CD4-positive, CD25-positive, alpha-beta regulatory T cell (primary cell): ENCODE data around the gene CDH23. TPM values are rescaled to one million over a fixed set of nuclear protein-coding genes. Genes with fewer than 3 reads are reported as not detected.

Experiments used
- ATAC-seq, 2 donors: fragments of 150-1000 bp; cut with Tn5 transposase; one replicate each; pipeline ENCODE4 v1.10.0; 2021; ENCODE audit warnings: low read depth in 2 of 2, moderate number of reproducible peaks in 2 of 2, moderate library complexity in 1 of 2
- DNase-seq, 3 donors: peaks; one replicate each; pipeline versions ENCODE4 v3.0.0 to v3.0.0-alpha.2; 2012 to 2022; ENCODE audit warnings: mixed read lengths in 1 of 3
- H3K27ac ChIP-seq: one replicate; pipeline ENCODE4 v1.7.0; 2013; ENCODE audit warnings: mild to moderate bottlenecking, low read length; ENCODE audit not compliant: insufficient read depth, poor library complexity, severe bottlenecking
- H3K27me3 ChIP-seq: one replicate; pipeline ENCODE4 v1.7.0; 2013; ENCODE audit warnings: low read length; ENCODE audit not compliant: control insufficient read depth, insufficient read depth
- H3K36me3 ChIP-seq: one replicate; pipeline ENCODE4 v1.7.0; 2013; ENCODE audit warnings: mild to moderate bottlenecking, low read length, moderate library complexity; ENCODE audit not compliant: control insufficient read depth, insufficient read depth
- H3K4me1 ChIP-seq: 2 replicates; pipeline ENCODE4 v1.7.0; 2013; ENCODE audit warnings: mild to moderate bottlenecking, low read length; ENCODE audit not compliant: insufficient read depth, control insufficient read depth, poor library complexity, severe bottlenecking
- H3K4me3 ChIP-seq: one replicate; pipeline ENCODE4 v1.7.0; 2013; ENCODE audit warnings: low read depth, mild to moderate bottlenecking, low read length, moderate library complexity
- H3K9me3 ChIP-seq, 2 experiments: 1 replicate in 1 of 2; 2 replicates in 1 of 2; pipeline ENCODE4 v1.7.0; 2013; ENCODE audit warnings: low read length in 2 of 2, mild to moderate bottlenecking in 1 of 2, moderate library complexity in 1 of 2; ENCODE audit not compliant: control insufficient read depth in 2 of 2
- H3K27ac Mint-ChIP-seq, 3 donors: one replicate each; pipeline ENCODE4 v1.8.0; 2020 to 2022; ENCODE audit warnings: mild to moderate bottlenecking in 3 of 3, mixed read lengths in 3 of 3, moderate library complexity in 2 of 3
- H3K27me3 Mint-ChIP-seq: one replicate; pipeline ENCODE4 v1.8.0; 2022; ENCODE audit warnings: mild to moderate bottlenecking, mixed read lengths
- H3K36me3 Mint-ChIP-seq: one replicate; pipeline ENCODE4 v1.8.0; 2020; ENCODE audit warnings: mixed read lengths
- H3K4me1 Mint-ChIP-seq, 4 donors: one replicate each; pipeline ENCODE4 v1.8.0; 2020 to 2022; ENCODE audit warnings: mixed read lengths in 4 of 4, mild to moderate bottlenecking in 1 of 4
- H3K4me3 Mint-ChIP-seq, 4 donors: one replicate each; pipeline ENCODE4 v1.8.0; 2020 to 2022; ENCODE audit warnings: mild to moderate bottlenecking in 4 of 4, mixed read lengths in 4 of 4, moderate library complexity in 3 of 4
- H3K9me3 Mint-ChIP-seq, 7 donors: one replicate each; pipeline ENCODE4 v1.8.0; 2020 to 2022; ENCODE audit warnings: mixed read lengths in 7 of 7, mild to moderate bottlenecking in 3 of 7, moderate library complexity in 2 of 7
- polyA plus RNA-seq, 4 donors: library from polyadenylated mRNA; unstranded; fragments of 300-500 nt; fragmentation: Illumina TruSeq; gene quantifications; one replicate each; pipeline ENCODE4 v1.2.3, GENCODE V29; 2021
- total RNA-seq: library from RNA; stranded (reverse); gene quantifications from one replicate; pipeline ENCODE4 v1.2.3, GENCODE V29; 2022

The CDH23 gene
- total and polyA plus RNA-seq, 5 donors from 2014 or later: 0.17 to 5.6 (median 1.1) TPM

DNA sequence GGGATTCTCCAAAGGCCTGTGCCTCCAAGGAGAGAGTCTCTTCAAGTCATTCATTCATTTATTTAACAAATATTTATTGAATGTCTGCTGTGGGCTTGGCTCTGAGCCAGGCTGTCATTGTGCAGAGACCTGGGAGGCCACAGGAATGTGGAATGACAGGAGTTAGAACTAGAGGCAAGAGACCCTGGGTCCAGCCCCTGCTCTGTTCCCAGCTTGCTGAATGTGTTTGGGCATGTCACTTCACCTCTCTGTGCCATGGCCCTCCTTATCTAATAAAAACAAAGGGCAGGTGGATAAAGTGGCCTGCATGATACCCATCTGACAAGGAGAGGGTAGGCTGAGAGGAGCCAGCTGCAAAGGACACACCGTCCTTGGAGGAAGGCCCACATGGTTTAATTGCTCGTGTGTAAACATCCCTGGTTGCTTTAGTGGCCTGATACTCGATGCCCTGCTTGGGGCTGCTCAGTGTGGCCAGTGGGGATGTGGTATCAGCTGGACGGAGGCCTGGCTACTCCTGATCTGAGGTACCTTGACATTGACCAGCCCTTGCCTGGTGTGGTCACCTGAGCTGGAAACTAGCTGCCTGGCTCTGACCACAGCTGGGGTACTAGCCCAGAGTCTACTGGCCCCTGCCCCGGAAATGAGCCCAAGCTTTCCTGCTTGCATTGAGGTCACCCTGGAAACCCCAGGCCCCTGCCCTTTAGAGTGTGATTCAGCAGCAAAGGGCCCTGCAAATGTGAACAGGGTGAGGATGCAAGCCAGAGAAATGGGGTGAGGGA is 116.2 kb downstream of the CDH23 start:
- H3K27ac Mint-ChIP-seq: no peak overlapping the region
- Histone ChIP-seq H3K9me3 (no peaks in the 10 kb centered on the region), H3K27ac (no peak overlapping the region), H3K36me3 (no peaks in the 10 kb centered on the region), H3K4me3 (no peak overlapping the region), H3K27me3 (no peaks in the 10 kb centered on the region), H3K4me1 (no peaks in the 10 kb centered on the region)
- H3K27me3 Mint-ChIP-seq: peaks cover 5% of the 10 kb centered on the region
- DNase-seq: no peak
- H3K4me1 Mint-ChIP-seq: no peaks in the 10 kb centered on the region
- no peak overlapping the region for H3K4me3 Mint-ChIP-seq
- H3K9me3 Mint-ChIP-seq: peaks cover 0 to 2% (median 0%) of the 10 kb centered on the region in 7 donors
- no peaks in the 10 kb centered on the region for H3K36me3 Mint-ChIP-seq
- ATAC-seq: no peak

DNA sequence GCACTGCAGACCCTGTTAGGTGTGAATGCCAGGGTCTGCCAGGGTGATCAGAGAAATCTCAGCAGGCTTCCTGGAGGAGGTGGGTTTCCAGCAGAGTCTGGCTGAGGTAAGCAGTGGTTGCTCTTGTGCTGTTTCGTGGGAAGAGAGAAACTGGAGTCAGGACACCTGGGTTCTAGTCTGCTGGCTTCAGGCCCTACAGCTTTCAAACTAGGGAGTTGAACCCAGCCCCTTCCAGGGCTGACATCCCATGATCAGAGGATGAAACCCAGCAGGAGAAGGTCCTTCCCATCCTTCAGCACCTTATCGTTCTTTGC is 116.8 kb downstream of the CDH23 start:
- peaks cover 5% of the 10 kb centered on the region for H3K27me3 Mint-ChIP-seq
- H3K36me3 Mint-ChIP-seq: no peaks in the 10 kb centered on the region
- no peaks in the 10 kb centered on the region for H3K9me3 ChIP-seq
- no peak overlapping the region for H3K4me3 ChIP-seq
- ATAC-seq (no peak), DNase-seq (no peak)
- H3K27ac ChIP-seq: no peak overlapping the region
- no peak overlapping the region for H3K27ac Mint-ChIP-seq
- no peaks in the 10 kb centered on the region for H3K27me3 ChIP-seq
- H3K4me3 Mint-ChIP-seq: no peak overlapping the region
- H3K36me3 ChIP-seq: no peaks in the 10 kb centered on the region
- H3K4me1 Mint-ChIP-seq: no peaks in the 10 kb centered on the region
- H3K4me1 ChIP-seq: no peaks in the 10 kb centered on the region
- H3K9me3 Mint-ChIP-seq: no peaks in the 10 kb centered on the region

DNA sequence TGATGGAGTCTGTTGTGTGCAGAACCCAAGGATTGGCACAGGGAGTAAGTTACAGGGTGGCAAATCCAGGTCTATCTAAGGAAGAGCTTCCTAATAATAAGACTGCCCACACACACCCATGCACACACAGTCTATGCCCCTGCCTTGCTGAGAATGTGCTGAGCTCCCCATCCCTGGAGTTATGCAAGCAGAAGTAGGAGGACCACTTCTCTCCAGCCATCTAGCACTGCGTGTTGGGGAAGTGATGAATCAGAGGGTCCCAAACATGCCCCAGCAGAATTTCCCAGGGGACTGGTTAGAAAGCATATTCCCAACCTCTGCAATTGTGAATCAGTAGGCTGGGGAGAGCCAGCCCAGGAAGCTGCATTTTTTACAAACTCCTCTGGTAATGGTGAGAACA is 117.2 kb downstream of the CDH23 start:
- Histone ChIP-seq H3K4me3 (no peak overlapping the region), H3K9me3 (no peaks in the 10 kb centered on the region), H3K27ac (no peak overlapping the region), H3K36me3 (no peaks in the 10 kb centered on the region), H3K4me1 (no peaks in the 10 kb centered on the region), H3K27me3 (no peaks in the 10 kb centered on the region)
- no peaks in the 10 kb centered on the region for H3K36me3 Mint-ChIP-seq
- no peak overlapping the region for H3K4me3 Mint-ChIP-seq
- no peak overlapping the region for H3K27ac Mint-ChIP-seq
- H3K9me3 Mint-ChIP-seq: no peaks in the 10 kb centered on the region
- H3K4me1 Mint-ChIP-seq: no peaks in the 10 kb centered on the region
- DNase-seq (no peak), ATAC-seq (no peak)
- peaks cover 5% of the 10 kb centered on the region for H3K27me3 Mint-ChIP-seq

DNA sequence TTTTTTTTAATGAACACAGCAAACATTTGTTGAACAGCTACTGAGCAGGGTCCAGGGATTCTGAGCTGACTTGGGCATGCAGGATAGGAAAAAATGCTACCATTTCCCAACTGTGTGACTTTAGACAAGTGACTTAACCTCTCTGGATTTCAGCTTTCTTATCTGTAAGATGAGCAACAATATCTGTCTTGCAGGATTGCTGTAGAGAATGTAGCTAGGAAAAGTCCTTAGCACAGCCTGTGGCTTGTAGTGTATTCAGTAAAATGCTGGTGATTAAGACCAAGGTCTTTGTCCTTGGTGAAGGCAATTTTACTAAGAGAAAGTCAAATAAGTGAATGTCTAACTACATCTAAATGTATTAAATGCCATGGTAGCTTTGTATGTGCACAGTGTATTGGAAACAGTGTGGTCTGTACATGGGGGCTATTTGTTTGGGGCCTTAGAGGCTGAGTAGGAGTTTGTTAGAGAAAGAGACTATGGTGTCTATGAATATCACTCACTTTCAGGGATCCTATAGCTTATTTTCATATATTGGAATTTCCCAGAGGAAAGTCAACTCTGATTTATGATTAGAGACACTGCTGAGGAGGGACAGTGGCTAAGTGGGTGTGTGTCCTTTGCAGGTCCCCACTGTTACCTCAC is 118.9 kb downstream of the CDH23 start:
- no peaks in the 10 kb centered on the region for H3K4me1 ChIP-seq
- no peak for DNase-seq
- no peak overlapping the region for H3K4me3 ChIP-seq
- Mint-ChIP-seq H3K4me3 (no peak overlapping the region), H3K36me3 (no peaks in the 10 kb centered on the region), H3K4me1 (no peaks in the 10 kb centered on the region), H3K27ac (no peak overlapping the region), H3K27me3 (no peaks in the 10 kb centered on the region), H3K9me3 (no peaks in the 10 kb centered on the region)
- no peaks in the 10 kb centered on the region for H3K9me3 ChIP-seq
- H3K27ac ChIP-seq: no peak overlapping the region
- no peaks in the 10 kb centered on the region for H3K27me3 ChIP-seq
- no peak for ATAC-seq
- H3K36me3 ChIP-seq: no peaks in the 10 kb centered on the region

DNA sequence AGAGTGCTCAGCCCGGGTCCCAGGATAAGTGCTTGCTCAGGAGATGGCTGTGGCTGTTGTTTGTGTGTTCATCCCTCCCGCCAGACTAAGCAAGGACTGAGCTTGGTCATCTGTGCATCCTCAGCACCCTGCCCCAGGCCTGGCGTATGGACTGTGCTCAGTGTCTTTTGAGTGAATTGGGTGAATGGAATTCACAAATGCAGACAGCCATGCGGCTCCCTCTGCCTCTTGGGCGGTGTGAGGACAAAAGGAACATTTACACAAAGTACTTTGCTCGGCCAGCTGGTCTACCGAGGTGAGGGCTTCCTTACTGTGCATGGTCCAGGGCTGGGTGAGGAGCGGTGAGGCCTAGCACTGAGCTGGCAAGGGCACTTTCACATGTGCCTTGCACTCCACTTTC is 120.2 kb downstream of the CDH23 start:
- H3K4me3 Mint-ChIP-seq: no peak overlapping the region
- H3K27me3 ChIP-seq: no peaks in the 10 kb centered on the region
- no peaks in the 10 kb centered on the region for H3K4me1 Mint-ChIP-seq
- no peaks in the 10 kb centered on the region for H3K4me1 ChIP-seq
- ATAC-seq (no peak), DNase-seq (no peak)
- no peak overlapping the region for H3K27ac ChIP-seq
- no peak overlapping the region for H3K4me3 ChIP-seq
- no peaks in the 10 kb centered on the region for H3K36me3 ChIP-seq
- H3K9me3 Mint-ChIP-seq: no peaks in the 10 kb centered on the region
- no peaks in the 10 kb centered on the region for H3K27me3 Mint-ChIP-seq
- H3K36me3 Mint-ChIP-seq: no peaks in the 10 kb centered on the region
- H3K27ac Mint-ChIP-seq: no peak overlapping the region
- H3K9me3 ChIP-seq: no peaks in the 10 kb centered on the region

DNA sequence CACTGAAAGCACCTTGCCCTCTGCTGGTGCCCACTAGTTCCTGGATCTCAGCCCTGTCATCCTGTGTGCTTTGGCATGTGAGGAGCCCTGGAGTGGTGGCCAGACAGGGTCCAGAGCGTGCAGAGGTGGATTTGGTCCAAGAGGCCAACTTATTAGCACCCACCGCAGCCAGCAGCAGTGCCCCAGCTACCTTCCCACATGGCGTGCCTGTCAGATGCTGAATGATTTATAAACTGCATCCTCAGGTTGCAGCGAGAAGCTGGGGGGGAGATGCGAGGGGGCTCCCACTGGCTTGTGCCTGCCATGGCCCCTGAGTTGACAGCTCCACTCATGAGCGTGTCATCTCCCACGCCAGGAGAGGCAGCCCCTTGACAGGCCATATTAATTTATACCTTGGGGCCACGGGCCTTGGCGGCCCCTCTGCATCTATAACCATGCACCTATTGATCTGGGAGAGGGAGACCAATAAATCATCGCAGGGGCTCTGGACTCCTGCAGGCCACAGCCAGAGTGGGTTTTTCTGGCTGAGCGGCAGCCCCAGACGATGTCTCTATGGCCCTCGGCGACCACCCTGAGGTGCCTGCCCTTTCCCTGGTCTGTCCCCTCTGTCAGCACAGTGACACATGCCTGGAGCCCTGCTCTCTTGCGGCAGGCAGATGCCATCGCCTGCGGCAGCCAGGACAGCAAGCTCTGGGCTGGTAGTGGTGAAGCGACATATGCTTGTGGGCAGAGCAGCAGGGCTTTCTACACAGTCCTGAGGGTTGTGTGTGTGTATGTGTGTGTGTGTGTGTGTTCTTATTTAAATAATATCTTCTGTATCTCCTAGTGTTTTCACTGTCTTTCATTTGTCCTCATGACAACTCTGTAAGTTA is 120.8 kb downstream of the CDH23 start:
- Histone ChIP-seq H3K9me3 (no peaks in the 10 kb centered on the region), H3K36me3 (no peaks in the 10 kb centered on the region), H3K4me1 (no peaks in the 10 kb centered on the region), H3K27me3 (no peaks in the 10 kb centered on the region), H3K4me3 (no peak overlapping the region), H3K27ac (no peak overlapping the region)
- H3K27ac Mint-ChIP-seq: no peak overlapping the region
- no peaks in the 10 kb centered on the region for H3K4me1 Mint-ChIP-seq
- no peak overlapping the region for H3K4me3 Mint-ChIP-seq
- no peaks in the 10 kb centered on the region for H3K36me3 Mint-ChIP-seq
- no peak for DNase-seq
- no peaks in the 10 kb centered on the region for H3K9me3 Mint-ChIP-seq
- ATAC-seq: no peak
- H3K27me3 Mint-ChIP-seq: no peaks in the 10 kb centered on the region

DNA sequence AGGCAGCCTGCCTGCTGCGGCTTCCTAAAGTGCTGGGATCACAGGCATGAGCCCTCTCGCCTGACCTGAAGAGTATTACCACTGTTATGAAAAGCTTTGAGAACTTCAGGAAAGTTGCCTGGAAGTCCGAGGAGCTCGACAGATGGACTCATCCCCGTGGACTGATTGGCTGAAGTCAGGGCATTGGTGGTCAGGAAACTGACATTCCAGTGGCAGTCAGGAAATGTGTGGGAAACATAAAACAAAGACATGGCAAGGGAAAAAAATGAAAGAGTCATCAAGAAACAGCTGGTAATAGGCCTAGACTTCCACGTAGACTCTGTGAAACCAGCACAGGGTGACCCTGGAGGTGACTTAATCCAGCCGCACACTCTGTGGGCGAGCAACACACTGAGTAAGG is 123.3 kb downstream of the CDH23 start:
- ATAC-seq (no peak), DNase-seq (no peak)
- Histone ChIP-seq H3K27me3 (no peaks in the 10 kb centered on the region), H3K27ac (no peak overlapping the region), H3K9me3 (no peaks in the 10 kb centered on the region), H3K4me1 (no peaks in the 10 kb centered on the region), H3K4me3 (no peak overlapping the region), H3K36me3 (no peaks in the 10 kb centered on the region)
- Mint-ChIP-seq H3K4me3 (no peak overlapping the region), H3K36me3 (no peaks in the 10 kb centered on the region), H3K27ac (no peak overlapping the region), H3K9me3 (no peaks in the 10 kb centered on the region), H3K4me1 (no peaks in the 10 kb centered on the region), H3K27me3 (peaks cover 11% of the 10 kb centered on the region)
